ENCODE results near the gene ASXL3.

- TF ChIP-seq CTCF (conservative IDR thresholded peaks at IDR 0.05; ENCODE audit: low read depth, low read length) (no peak), EZH2 (IDR thresholded peaks at IDR 0.05; ENCODE audit: borderline replicate concordance, low read depth, low read length, poor library complexity, severe bottlenecking) (no peak)
These were observed 178.0 kb downstream of the ASXL3 start for GRCh38 chr18:33755931-33756560.
